Measurements from ENCODE around the gene MRPL45. TPM values are rescaled to one million over a fixed set of nuclear protein-coding genes. Genes with fewer than 3 reads are reported as not detected.

MRPL45 gene
- polyA plus RNA-seq, 1 donor from 2014 or later: 27.5 TPM

DNA sequence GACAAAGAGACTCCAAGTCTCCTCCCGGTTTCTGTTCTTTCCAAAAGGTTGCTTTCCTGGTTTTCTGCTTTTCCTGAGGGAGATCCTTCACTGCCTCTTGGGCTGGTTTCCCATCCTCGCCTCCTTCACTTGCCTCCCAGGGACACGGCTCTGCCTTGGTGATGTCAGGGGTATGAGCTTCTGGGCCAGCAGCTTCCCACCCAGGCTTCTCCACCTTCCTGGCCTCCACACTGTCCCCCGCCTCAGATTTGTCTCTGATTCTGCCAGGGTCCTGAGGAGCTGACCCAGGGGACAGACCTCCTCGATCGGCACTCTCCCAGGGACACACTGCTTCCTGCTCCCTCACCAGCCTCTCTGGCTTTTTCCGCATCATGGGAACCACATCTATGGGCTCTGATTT, 32.3 kb downstream of the MRPL45 start:
- TF ChIP-seq, protein P1, sequence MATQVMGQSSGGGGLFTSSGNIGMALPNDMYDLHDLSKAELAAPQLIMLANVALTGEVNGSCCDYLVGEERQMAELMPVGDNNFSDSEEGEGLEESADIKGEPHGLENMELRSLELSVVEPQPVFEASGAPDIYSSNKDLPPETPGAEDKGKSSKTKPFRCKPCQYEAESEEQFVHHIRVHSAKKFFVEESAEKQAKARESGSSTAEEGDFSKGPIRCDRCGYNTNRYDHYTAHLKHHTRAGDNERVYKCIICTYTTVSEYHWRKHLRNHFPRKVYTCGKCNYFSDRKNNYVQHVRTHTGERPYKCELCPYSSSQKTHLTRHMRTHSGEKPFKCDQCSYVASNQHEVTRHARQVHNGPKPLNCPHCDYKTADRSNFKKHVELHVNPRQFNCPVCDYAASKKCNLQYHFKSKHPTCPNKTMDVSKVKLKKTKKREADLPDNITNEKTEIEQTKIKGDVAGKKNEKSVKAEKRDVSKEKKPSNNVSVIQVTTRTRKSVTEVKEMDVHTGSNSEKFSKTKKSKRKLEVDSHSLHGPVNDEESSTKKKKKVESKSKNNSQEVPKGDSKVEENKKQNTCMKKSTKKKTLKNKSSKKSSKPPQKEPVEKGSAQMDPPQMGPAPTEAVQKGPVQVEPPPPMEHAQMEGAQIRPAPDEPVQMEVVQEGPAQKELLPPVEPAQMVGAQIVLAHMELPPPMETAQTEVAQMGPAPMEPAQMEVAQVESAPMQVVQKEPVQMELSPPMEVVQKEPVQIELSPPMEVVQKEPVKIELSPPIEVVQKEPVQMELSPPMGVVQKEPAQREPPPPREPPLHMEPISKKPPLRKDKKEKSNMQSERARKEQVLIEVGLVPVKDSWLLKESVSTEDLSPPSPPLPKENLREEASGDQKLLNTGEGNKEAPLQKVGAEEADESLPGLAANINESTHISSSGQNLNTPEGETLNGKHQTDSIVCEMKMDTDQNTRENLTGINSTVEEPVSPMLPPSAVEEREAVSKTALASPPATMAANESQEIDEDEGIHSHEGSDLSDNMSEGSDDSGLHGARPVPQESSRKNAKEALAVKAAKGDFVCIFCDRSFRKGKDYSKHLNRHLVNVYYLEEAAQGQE (IDR thresholded peaks at IDR 0.05; ENCODE audit: borderline replicate concordance): no peak
- TF ChIP-seq POLR2AphosphoS5 (IDR thresholded peaks at IDR 0.05) (no peak), RAD21 (conservative IDR thresholded peaks at IDR 0.05) (no peak), TAF1 (IDR thresholded peaks at IDR 0.05; ENCODE audit: low read depth) (no peak), EZH2 (IDR thresholded peaks at IDR 0.05; ENCODE audit: borderline replicate concordance, insufficient read depth, low read length, poor library complexity, severe bottlenecking) (no peak), CTCF (IDR thresholded peaks at IDR 0.05; ENCODE audit: poor library complexity, severe bottlenecking) (no peak), EP300 (conservative IDR thresholded peaks at IDR 0.05; ENCODE audit: poor library complexity, severe bottlenecking) (no peak), MXI1 (conservative IDR thresholded peaks at IDR 0.05; ENCODE audit: poor library complexity, severe bottlenecking) (no peak), SMC3 (conservative IDR thresholded peaks at IDR 0.05; ENCODE audit: poor library complexity) (no peak)
- no peaks in the 10 kb centered on the region for H3K27me3 ChIP-seq (ENCODE audit: insufficient read depth, low read depth, low read length)
- H4K20me1 ChIP-seq (ENCODE audit: insufficient read depth): no peaks in the 10 kb centered on the region
- no peak overlapping the region for H2AFZ ChIP-seq (ENCODE audit: low read depth, low read length)
- no peaks in the 10 kb centered on the region for H3F3A ChIP-seq (ENCODE audit: insufficient read depth, low read length, poor library complexity, severe bottlenecking)
- H3K9me3 ChIP-seq (ENCODE audit: low read length): no peaks in the 10 kb centered on the region
- no peak overlapping the region for H3K27ac ChIP-seq (ENCODE audit: low read length)
- no peaks in the 10 kb centered on the region for H3K79me2 ChIP-seq (replicated peaks; ENCODE audit: insufficient read depth, low read length)
- no peak overlapping the region for H3K9ac ChIP-seq (ENCODE audit: low read length)
- H3K4me3 ChIP-seq (ENCODE audit: low read length): no peak overlapping the region
- H3K4me2 ChIP-seq (ENCODE audit: low read length): no peak overlapping the region
- H3K9me2 ChIP-seq (ENCODE audit: insufficient read depth, low read length): no peaks in the 10 kb centered on the region
- no peaks in the 10 kb centered on the region for H3K36me3 ChIP-seq (ENCODE audit: insufficient read depth, low read length)

DNA sequence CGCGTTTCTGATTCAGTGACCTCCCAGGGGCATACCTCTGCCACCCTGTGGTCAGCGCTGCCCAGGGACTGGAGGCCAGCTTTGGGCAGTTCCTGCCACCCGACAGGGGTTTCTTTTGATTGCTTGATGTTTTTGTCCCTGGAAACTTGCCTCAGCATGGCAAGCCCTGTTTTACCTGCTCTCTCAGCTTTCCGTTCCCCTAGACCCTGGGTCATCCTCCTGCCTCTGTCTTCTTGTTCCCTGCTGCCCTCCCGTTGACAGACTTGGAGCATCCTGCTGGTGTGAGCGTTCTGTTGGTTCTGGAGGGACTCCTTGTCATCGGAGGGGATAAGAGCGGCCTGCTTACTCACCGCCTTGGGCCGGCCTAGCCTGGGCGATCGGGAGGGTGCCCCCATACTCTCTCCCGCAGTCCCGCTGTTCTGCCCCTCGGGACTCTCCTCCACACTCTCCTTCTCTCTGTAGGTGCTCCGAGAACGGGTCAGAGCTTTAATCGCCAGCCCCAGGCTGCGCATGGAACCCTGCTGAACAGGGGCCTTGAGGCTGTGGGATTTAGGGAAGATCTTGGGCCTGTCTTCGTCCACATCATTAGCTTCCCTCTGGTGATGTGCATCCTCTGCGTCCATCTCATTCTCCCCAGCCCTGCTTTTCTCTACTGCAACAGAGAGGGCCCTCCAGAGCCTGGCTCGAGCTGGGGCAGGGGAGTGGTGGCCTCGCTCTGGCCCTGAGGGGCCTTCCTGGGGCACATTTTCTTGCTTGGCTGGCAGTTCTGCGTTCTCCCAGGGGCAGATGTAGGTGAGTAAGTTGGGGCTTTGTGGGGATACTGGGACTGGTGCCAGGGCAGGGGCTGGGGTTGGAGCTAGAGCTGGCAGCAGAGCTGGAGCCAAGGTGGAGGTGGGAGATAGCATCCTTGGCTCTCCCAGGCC, 33.1 kb downstream of the MRPL45 start:
- no peaks in the 10 kb centered on the region for H3K9me3 ChIP-seq (ENCODE audit: low read length)
- H3K27ac ChIP-seq (ENCODE audit: low read length): no peak overlapping the region
- H3F3A ChIP-seq (ENCODE audit: insufficient read depth, low read length, poor library complexity, severe bottlenecking): no peaks in the 10 kb centered on the region
- no peaks in the 10 kb centered on the region for H3K27me3 ChIP-seq (ENCODE audit: insufficient read depth, low read depth, low read length)
- no peak overlapping the region for H3K4me3 ChIP-seq (ENCODE audit: low read length)
- H3K9me2 ChIP-seq (ENCODE audit: insufficient read depth, low read length): no peaks in the 10 kb centered on the region
- H3K79me2 ChIP-seq (replicated peaks; ENCODE audit: insufficient read depth, low read length): no peaks in the 10 kb centered on the region
- H3K4me2 ChIP-seq (ENCODE audit: low read length): no peak overlapping the region
- no peak overlapping the region for H2AFZ ChIP-seq (ENCODE audit: low read depth, low read length)
- H4K20me1 ChIP-seq (ENCODE audit: insufficient read depth): no peaks in the 10 kb centered on the region
- no peak overlapping the region for H3K9ac ChIP-seq (ENCODE audit: low read length)
- TF ChIP-seq POLR2AphosphoS5 (IDR thresholded peaks at IDR 0.05) (no peak), EZH2 (IDR thresholded peaks at IDR 0.05; ENCODE audit: borderline replicate concordance, insufficient read depth, low read length, poor library complexity, severe bottlenecking) (no peak), TAF1 (IDR thresholded peaks at IDR 0.05; ENCODE audit: low read depth) (no peak), RAD21 (conservative IDR thresholded peaks at IDR 0.05) (no peak), SMC3 (conservative IDR thresholded peaks at IDR 0.05; ENCODE audit: poor library complexity) (no peak), CTCF (IDR thresholded peaks at IDR 0.05; ENCODE audit: poor library complexity, severe bottlenecking) (no peak), EP300 (conservative IDR thresholded peaks at IDR 0.05; ENCODE audit: poor library complexity, severe bottlenecking) (no peak), MXI1 (conservative IDR thresholded peaks at IDR 0.05; ENCODE audit: poor library complexity, severe bottlenecking) (no peak)
- TF ChIP-seq, protein P1 (IDR thresholded peaks at IDR 0.05; ENCODE audit: borderline replicate concordance): no peak
- no peaks in the 10 kb centered on the region for H3K36me3 ChIP-seq (ENCODE audit: insufficient read depth, low read length)

Measured in neural cell (in vitro differentiated cells).